HepG2 (cell line): ENCODE data around the gene HERC5. TPM values are rescaled to one million over a fixed set of nuclear protein-coding genes. Genes with fewer than 3 reads are reported as not detected.

Experiments used
- ZMYM3 ChIP-seq: sonication (generic); formaldehyde crosslinking; IDR thresholded peaks from 2 replicates; pipeline ENCODE4 v1.5.1; 2020; ENCODE audit warnings: mild to moderate bottlenecking, missing genetic modification reagents
- polyA plus RNA-seq, 8 experiments: library from polyadenylated mRNA; depleted of rRNA in 3 of 8; stranded (reverse) in 7 of 8; unstranded in 1 of 8; fragments of >200 nt; fragmentation: Illumina TruSeq in 4 of 8; extraction: Trizol in 4 of 8; gene quantifications; 2 replicates each; pipeline versions ENCODE4 v1.2.1 to v1.2.3, GENCODE V29; 2011 to 2016; ENCODE audit warnings: low read depth in 4 of 8, missing spikeins in 1 of 8, mixed read lengths in 1 of 8; ENCODE audit not compliant: insufficient read depth in 1 of 8
- total RNA-seq, 5 experiments: library from RNA; depleted of rRNA; stranded (reverse); fragments of >200 nt; fragmentation: Illumina TruSeq; extraction: Trizol; gene quantifications; 2 replicates each; pipeline ENCODE4 v1.2.3, GENCODE V29; 2016; ENCODE audit warnings: low read depth in 1 of 5
- TF ChIP-seq, protein P1 (sequence below), 2 experiments: IDR thresholded peaks; 2 replicates each; pipeline ENCODE4 v1.6.1; 2011 to 2012; ENCODE audit warnings: low read length in 2 of 2, borderline replicate concordance in 1 of 2, low read depth in 1 of 2, mild to moderate bottlenecking in 1 of 2, moderate library complexity in 1 of 2
- TF ChIP-seq, protein P2 (sequence below): sonication (generic); formaldehyde crosslinking; IDR thresholded peaks from 2 replicates; pipeline ENCODE4 v1.4.0; 2020; ENCODE audit warnings: mild to moderate bottlenecking, missing genetic modification reagents, borderline replicate concordance

HERC5 gene
- total and polyA plus RNA-seq, 2 of the 13 experiments (the other 11 are each of a cell fraction or from before 2014, with no cell fraction given) = 0.13 to 0.33 TPM

DNA sequence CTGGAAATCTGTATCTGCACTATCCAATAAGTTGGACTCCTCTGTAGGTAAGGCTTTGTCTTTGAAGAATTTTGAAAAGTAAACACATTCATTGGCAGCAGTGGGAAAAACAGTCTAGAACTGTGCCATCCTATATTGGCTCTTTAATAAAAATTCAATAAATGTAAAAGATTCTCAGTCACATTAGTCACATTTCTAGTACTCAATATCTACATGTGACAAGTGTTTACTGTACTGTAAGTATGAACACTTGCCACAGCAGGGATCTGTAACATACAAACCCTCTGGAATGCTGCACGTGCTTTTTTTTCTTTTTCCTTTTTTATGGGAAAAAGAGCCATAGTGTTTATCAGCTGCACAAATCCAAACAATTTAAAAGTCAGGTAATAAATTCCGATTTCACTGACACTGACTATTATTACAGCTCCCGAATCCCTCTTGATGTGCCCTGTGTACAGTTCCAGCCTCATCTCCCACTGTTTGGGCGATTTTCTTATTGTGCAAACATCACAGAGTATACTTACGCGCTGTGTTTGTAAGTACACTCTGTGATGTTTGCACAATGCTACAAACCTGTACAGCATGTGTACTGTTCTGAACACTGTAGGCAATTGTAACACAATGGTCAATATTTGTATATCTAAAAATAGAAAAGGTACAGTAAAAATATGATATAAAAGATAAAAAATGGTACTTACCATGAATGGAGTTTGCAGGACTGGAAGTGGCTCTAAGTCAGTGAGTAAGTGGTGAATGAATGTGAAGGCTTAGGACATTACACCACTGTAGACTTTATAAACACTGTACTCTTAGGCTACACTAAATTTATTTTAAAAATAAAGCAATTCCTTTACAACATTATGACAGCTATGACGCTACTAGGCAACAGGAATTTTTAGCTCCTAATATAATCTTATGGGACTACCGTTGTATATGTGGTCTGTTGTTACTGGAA is 57.9 kb downstream of the HERC5 start (continued):
- TF ChIP-seq, protein P1, sequence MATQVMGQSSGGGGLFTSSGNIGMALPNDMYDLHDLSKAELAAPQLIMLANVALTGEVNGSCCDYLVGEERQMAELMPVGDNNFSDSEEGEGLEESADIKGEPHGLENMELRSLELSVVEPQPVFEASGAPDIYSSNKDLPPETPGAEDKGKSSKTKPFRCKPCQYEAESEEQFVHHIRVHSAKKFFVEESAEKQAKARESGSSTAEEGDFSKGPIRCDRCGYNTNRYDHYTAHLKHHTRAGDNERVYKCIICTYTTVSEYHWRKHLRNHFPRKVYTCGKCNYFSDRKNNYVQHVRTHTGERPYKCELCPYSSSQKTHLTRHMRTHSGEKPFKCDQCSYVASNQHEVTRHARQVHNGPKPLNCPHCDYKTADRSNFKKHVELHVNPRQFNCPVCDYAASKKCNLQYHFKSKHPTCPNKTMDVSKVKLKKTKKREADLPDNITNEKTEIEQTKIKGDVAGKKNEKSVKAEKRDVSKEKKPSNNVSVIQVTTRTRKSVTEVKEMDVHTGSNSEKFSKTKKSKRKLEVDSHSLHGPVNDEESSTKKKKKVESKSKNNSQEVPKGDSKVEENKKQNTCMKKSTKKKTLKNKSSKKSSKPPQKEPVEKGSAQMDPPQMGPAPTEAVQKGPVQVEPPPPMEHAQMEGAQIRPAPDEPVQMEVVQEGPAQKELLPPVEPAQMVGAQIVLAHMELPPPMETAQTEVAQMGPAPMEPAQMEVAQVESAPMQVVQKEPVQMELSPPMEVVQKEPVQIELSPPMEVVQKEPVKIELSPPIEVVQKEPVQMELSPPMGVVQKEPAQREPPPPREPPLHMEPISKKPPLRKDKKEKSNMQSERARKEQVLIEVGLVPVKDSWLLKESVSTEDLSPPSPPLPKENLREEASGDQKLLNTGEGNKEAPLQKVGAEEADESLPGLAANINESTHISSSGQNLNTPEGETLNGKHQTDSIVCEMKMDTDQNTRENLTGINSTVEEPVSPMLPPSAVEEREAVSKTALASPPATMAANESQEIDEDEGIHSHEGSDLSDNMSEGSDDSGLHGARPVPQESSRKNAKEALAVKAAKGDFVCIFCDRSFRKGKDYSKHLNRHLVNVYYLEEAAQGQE (IDR thresholded peaks at IDR 0.05; ENCODE audit: borderline replicate concordance in 1 of 2, low read depth in 1 of 2, low read length in 2 of 2) = 0 out of 4 replicates have a peak, but pooled peaks of 1 of the 2 experiments have one; percentile 34
- TF ChIP-seq ZMYM3 (CRISPR knock-in tag) = no peak
- TF ChIP-seq, protein P2, sequence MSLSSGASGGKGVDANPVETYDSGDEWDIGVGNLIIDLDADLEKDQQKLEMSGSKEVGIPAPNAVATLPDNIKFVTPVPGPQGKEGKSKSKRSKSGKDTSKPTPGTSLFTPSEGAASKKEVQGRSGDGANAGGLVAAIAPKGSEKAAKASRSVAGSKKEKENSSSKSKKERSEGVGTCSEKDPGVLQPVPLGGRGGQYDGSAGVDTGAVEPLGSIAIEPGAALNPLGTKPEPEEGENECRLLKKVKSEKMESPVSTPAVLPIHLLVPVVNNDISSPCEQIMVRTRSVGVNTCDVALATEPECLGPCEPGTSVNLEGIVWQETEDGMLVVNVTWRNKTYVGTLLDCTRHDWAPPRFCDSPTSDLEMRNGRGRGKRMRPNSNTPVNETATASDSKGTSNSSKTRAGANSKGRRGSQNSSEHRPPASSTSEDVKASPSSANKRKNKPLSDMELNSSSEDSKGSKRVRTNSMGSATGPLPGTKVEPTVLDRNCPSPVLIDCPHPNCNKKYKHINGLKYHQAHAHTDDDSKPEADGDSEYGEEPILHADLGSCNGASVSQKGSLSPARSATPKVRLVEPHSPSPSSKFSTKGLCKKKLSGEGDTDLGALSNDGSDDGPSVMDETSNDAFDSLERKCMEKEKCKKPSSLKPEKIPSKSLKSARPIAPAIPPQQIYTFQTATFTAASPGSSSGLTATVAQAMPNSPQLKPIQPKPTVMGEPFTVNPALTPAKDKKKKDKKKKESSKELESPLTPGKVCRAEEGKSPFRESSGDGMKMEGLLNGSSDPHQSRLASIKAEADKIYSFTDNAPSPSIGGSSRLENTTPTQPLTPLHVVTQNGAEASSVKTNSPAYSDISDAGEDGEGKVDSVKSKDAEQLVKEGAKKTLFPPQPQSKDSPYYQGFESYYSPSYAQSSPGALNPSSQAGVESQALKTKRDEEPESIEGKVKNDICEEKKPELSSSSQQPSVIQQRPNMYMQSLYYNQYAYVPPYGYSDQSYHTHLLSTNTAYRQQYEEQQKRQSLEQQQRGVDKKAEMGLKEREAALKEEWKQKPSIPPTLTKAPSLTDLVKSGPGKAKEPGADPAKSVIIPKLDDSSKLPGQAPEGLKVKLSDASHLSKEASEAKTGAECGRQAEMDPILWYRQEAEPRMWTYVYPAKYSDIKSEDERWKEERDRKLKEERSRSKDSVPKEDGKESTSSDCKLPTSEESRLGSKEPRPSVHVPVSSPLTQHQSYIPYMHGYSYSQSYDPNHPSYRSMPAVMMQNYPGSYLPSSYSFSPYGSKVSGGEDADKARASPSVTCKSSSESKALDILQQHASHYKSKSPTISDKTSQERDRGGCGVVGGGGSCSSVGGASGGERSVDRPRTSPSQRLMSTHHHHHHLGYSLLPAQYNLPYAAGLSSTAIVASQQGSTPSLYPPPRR = peak; percentile 90
